Astrocyte of the cerebellum (primary cell): ENCODE data around the gene NAAA.
"Not testable (repeated sequence)": the region's sequence is repeated elsewhere in the genome, so short reads cannot be mapped to it uniquely, and the experiment has no call there.

ENCODE experiments used
- DNase-seq: peaks from one replicate; pipeline ENCODE4 v3.0.0-alpha.2; 2011; ENCODE audit warnings: low read depth
- H3K4me3 ChIP-seq: 2 replicates; pipeline ENCODE4 v1.5.1; 2011; ENCODE audit warnings: mild to moderate bottlenecking, low read depth, low read length, moderate library complexity
- in situ Hi-C: cut with HindIII; loops from 2 replicates; pipeline ENCODE4 v1.10.0; 2017; ENCODE audit warnings: low sequenced_read_pairs
- TF ChIP-seq, protein P1 (sequence below): IDR thresholded peaks from 2 replicates; pipeline ENCODE4 v1.5.1; 2012; ENCODE audit warnings: low read length, low read depth, moderate library complexity, mild to moderate bottlenecking; ENCODE audit errors: missing control alignments

NAAA gene

GRCh38 chr4:75968084-75968483, 27.3 kb upstream of the NAAA start:
- TF ChIP-seq, protein P1, sequence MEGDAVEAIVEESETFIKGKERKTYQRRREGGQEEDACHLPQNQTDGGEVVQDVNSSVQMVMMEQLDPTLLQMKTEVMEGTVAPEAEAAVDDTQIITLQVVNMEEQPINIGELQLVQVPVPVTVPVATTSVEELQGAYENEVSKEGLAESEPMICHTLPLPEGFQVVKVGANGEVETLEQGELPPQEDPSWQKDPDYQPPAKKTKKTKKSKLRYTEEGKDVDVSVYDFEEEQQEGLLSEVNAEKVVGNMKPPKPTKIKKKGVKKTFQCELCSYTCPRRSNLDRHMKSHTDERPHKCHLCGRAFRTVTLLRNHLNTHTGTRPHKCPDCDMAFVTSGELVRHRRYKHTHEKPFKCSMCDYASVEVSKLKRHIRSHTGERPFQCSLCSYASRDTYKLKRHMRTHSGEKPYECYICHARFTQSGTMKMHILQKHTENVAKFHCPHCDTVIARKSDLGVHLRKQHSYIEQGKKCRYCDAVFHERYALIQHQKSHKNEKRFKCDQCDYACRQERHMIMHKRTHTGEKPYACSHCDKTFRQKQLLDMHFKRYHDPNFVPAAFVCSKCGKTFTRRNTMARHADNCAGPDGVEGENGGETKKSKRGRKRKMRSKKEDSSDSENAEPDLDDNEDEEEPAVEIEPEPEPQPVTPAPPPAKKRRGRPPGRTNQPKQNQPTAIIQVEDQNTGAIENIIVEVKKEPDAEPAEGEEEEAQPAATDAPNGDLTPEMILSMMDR, result no peak
- DNase-seq, result no peak
- H3K4me3 ChIP-seq, result no peak overlapping the region
- in situ Hi-C loops, result no loop called here

DNA sequence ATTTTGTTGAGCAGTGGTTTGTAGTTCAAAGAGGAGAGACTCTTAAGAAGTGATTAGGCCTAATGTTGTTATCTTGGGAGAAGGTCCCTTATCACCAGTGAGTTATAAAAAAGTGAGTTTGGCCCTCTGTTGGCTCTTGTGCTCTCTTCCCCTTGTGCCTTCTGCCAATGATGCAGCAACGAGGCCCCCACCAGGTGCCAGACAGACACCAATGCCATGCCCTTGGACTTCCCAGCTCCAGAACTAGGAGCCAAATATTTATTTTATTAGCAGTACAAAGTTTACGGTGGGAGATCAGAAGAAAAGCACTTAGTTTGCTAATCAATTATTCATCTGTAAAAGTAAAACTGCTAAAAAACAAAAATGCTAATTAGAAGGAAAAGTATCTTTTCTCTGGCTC, 22.7 kb upstream of the NAAA start:
- TF ChIP-seq, protein P1, result no peak
- in situ Hi-C loops, result no loop called here

DNA sequence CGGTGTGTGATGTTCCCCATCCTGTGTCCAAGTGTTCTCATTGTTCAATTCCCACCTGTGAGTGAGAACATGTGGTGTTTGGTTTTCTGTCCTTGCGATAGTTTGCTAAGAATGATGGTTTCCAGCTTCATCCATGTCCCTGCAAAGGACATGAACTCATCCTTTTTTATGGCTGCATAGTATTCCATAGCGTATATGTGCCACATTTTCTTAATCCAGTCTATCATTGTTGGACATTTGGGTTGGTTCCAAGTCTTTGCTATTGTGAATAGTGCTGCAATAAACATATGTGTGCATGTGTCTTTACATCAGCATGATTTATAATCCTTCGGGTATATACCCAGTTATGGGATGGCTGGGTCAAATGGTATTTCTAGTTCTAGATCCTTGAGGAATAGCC, 21.3 kb upstream of the NAAA start:
- DNase-seq, H3K4me3 ChIP-seq, in situ Hi-C loops: not testable (repeated sequence)

More for the DNA sequence above, 22.7 kb upstream of the NAAA start:
- H3K4me3 ChIP-seq, result no peak overlapping the region
- no peak for DNase-seq

DNA sequence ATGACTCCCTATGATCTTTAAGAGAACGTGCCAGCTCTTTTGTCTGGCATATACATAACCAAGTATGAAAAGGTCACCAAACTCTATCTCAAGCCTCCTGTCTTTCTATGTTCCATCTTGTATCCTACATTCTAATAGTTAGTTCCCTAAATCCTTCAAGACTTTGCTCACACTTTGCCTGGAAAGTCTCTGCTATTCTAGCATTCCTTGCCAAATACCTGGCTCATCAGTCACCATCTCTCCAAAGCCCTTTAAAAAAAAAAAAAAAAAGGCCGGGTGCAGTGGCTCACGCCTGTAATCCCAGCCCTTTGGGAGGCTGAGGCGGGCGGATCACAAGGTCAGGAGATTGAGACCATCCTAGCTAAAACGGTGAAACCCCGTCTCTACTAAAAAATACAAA, 17.7 kb upstream of the NAAA start:
- DNase-seq, result not testable (repeated sequence)

DNA sequence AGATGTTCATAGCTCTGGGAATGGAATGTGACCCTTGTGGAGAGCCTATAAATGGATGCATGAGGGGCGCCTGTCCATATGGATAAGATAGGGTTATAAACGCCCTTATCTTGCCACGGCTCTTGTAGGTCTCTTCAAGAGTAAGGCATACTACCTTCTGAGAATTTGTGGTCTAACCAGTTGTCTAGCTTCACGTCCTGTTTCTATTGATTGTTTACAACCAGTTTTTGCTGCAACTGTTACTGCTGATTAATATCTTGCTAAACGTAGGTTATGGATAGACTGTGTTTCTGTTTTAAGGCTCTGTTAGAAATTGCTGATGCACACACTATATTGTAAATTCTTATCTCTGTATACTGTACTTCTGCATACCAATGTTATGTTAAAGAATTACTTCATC, 14.0 kb upstream of the NAAA start:
- H3K4me3 ChIP-seq, in situ Hi-C loops, DNase-seq: not testable (repeated sequence)

More for the DNA sequence above, 17.7 kb upstream of the NAAA start:
- H3K4me3 ChIP-seq, in situ Hi-C loops: not testable (repeated sequence)

DNA sequence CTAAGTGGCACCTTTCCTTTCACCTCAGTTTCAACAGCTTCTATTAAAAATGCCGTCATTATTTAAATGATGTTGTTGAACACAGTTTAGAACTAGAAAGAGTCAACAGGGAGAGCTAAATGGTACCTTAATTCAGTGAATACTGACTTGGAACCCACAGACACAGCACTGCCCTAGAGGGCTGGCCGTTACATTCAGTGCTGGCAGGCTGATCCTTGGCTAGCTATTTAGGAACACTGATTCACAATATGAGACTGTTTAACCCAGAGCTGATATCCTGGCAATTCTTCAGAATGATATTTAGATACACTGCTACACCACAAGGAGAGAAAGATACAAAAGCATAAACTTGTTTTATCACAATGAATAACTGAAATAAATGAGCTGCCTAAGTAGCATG, 12.7 kb upstream of the NAAA start:
- no peak overlapping the region for H3K4me3 ChIP-seq
- in situ Hi-C loops, result no loop called here
- TF ChIP-seq, protein P1, result no peak
- no peak for DNase-seq

DNA sequence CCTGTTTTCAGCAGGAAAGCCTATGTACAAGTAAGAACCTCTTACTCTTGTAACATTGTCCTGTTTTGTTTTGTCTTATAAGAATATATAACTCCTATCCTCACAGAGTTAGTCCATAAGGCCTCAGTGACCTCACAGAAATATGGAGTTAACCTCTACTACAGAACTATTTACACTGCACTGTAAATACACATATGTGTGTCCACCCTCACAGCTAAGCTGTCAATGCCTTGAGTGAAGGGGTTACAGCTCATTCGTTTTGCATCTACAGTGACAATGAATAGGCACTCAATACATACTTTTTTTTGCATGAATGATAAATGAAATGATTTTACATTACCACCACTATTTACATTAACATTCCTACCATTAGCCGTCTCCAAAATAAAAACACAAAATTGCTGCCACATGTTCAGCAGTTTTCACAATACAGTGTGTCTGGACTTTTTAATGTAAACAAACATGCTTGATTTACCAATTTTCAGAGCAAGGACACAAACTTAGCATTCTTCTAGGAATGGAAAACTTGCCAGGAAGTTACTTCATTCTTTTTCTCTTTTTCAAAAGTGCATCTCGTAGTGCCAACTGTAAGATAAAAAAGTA, 9.5 kb upstream of the NAAA start:
- H3K4me3 ChIP-seq, result no peak overlapping the region
- TF ChIP-seq, protein P1, result no peak
- no peak for DNase-seq
- in situ Hi-C loops, result no loop called here

DNA sequence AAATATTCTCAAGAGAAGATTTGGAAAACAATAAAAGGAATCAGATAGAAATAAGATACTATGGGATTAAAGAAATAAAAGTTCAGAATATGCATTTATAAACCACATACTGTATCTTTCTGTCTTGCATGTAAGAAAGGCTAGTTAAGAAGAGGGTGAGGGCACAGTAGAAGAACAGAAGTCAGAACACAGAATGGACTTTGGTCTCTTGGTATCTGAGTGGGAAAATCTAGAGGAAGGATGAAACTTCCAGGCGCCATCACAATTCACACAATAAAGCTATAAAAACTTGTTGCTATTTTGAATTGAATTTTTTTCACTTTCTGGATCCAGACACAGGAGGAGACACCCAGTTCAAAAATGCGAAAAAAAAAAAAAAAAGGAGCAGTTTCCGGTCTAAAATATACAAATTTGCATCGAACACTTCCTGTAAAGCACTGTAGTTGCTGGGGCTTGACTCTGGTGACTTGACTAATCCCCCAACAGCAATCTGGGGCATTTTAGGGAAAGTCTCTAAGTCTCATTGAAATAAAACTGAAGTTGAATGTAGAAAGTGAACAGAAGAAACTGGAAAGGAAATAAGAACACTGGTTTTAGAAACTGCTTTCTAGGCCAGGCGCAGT, 8.1 kb upstream of the NAAA start:
- in situ Hi-C loops, result no loop called here
- no peak for DNase-seq

More for the DNA sequence above, 8.1 kb upstream of the NAAA start:
- no peak overlapping the region for H3K4me3 ChIP-seq
- TF ChIP-seq, protein P1, result no peak
